Upper lobe of right lung (tissue), 1 donor: ENCODE results near the gene NGF. TPM values are rescaled to one million over a fixed set of nuclear protein-coding genes. Genes with fewer than 3 reads are reported as not detected.

ENCODE experiments used
- ATAC-seq: fragments of 200-7000 bp; cut with Tn5 transposase; one replicate; pipeline ENCODE4 v1.9.1; 2020; ENCODE audit warnings: mild to moderate bottlenecking, moderate library complexity
- DNase-seq: peaks from one replicate; pipeline ENCODE4 v3.0.0-alpha.2; 2020
- H3K27ac ChIP-seq: fragments of 200-600 bp; one replicate; pipeline ENCODE4 v1.8.0; 2022
- H3K27me3 ChIP-seq: fragments of 200-600 bp; one replicate; pipeline ENCODE4 v1.8.0; 2022; ENCODE audit warnings: mild to moderate bottlenecking
- H3K36me3 ChIP-seq: fragments of 200-600 bp; one replicate; pipeline ENCODE4 v1.8.0; 2022
- H3K4me1 ChIP-seq: fragments of 200-600 bp; one replicate; pipeline ENCODE4 v1.8.0; 2022
- H3K4me3 ChIP-seq: fragments of 200-600 bp; one replicate; pipeline ENCODE4 v1.8.0; 2022; ENCODE audit warnings: mild to moderate bottlenecking
- H3K9me3 ChIP-seq: fragments of 200-600 bp; one replicate; pipeline ENCODE4 v1.8.0; 2022
- intact Hi-C: fragments of 100-400 bp; cut with DNase I; formaldehyde crosslinking; loops from one replicate; pipeline ENCODE4 v1.11.0; 2022
- total RNA-seq: library from RNA; stranded (reverse); fragmentation: NEBNext Ultra II Directional; extraction: Animal tissue kit (Norgen Biotek cat#: 25700); gene quantifications from one replicate; pipeline ENCODE4 v1.2.1, GENCODE V29; 2021
- TF ChIP-seq, protein P1 (sequence below): fragments of 200-600 bp; IDR thresholded peaks from one replicate; pipeline ENCODE4 v1.8.0; 2022; ENCODE audit warnings: antibody characterized with exemption
- donor health status: DM: no; HTN: yes; CAD: no; lungs with severe emphysema.

NGF gene
- total RNA-seq, 1 donor from 2014 or later = 1.0 TPM

DNA sequence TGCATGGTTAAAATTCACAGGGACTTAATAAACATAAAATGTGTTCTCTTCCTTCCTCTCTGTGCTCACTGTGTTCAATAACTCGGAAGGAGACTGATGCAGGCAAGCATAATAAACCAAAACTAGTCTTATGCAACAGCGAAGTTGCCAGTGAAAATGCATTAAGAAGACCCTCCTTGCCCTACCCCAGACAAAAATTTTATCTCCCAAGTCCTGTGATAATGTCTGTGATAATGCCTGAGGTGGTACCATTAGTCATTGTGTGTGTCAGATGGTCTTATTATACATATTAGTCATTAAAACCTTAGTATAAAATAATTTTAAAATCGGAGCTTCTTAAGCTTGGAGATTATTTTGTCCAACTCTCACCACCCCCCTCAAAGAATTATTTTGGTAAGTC is 97.8 kb downstream of the NGF start:
- H3K36me3 ChIP-seq = no peaks in the 10 kb centered on the region
- no peaks in the 10 kb centered on the region for H3K27me3 ChIP-seq
- TF ChIP-seq, protein P1, sequence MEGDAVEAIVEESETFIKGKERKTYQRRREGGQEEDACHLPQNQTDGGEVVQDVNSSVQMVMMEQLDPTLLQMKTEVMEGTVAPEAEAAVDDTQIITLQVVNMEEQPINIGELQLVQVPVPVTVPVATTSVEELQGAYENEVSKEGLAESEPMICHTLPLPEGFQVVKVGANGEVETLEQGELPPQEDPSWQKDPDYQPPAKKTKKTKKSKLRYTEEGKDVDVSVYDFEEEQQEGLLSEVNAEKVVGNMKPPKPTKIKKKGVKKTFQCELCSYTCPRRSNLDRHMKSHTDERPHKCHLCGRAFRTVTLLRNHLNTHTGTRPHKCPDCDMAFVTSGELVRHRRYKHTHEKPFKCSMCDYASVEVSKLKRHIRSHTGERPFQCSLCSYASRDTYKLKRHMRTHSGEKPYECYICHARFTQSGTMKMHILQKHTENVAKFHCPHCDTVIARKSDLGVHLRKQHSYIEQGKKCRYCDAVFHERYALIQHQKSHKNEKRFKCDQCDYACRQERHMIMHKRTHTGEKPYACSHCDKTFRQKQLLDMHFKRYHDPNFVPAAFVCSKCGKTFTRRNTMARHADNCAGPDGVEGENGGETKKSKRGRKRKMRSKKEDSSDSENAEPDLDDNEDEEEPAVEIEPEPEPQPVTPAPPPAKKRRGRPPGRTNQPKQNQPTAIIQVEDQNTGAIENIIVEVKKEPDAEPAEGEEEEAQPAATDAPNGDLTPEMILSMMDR = no peak
- no peak for DNase-seq
- H3K9me3 ChIP-seq = no peaks in the 10 kb centered on the region
- ATAC-seq = no peak
- H3K4me3 ChIP-seq = no peak overlapping the region
- intact Hi-C loops = no loop called here
- H3K4me1 ChIP-seq = no peaks in the 10 kb centered on the region
- no peak overlapping the region for H3K27ac ChIP-seq

DNA sequence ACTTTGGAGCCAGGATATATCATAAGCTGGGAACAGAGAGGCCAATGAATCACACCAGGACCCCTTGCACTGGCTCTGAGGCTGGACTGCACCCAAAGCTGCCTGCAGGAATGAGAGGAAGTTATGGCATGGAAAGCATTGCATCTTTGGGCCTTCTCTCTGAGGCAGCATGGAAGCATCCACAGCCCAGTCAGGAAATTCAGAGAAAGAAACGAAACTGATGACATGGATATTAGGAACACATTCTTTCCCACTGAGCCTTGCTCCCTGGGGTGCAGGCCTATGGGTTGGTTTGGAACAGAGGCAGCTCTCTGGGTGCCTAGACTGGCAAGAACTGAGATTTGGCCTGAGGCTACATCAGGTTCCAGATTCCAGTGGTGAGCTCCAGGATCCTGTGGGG is 98.6 kb downstream of the NGF start:
- ATAC-seq = no peak
- Histone ChIP-seq H3K36me3 (no peaks in the 10 kb centered on the region), H3K9me3 (no peaks in the 10 kb centered on the region), H3K27ac (no peak overlapping the region), H3K27me3 (no peaks in the 10 kb centered on the region), H3K4me3 (no peak overlapping the region), H3K4me1 (no peaks in the 10 kb centered on the region)
- TF ChIP-seq, protein P1 = no peak
- intact Hi-C loops = no loop called here
- DNase-seq = no peak

DNA sequence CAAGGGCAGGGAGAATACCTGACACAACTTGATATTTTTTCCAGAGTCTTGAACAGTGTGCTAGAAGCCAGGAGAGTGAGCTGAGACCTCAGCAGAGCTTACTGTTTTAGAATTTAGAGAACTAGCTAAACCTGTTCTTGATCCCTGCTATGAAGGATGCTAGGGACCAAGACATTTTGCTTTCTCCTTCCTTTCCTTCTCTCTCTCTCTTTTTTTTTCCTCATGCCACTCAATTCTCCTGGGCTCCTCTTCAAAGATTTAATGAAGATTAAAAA is 99.0 kb downstream of the NGF start:
- TF ChIP-seq, protein P1 = no peak
- DNase-seq (no peak), ATAC-seq (no peak)
- Histone ChIP-seq H3K36me3 (no peaks in the 10 kb centered on the region), H3K27me3 (no peaks in the 10 kb centered on the region), H3K4me3 (no peak overlapping the region), H3K4me1 (no peaks in the 10 kb centered on the region), H3K9me3 (no peaks in the 10 kb centered on the region), H3K27ac (no peak overlapping the region)
- intact Hi-C loops = no loop called here

DNA sequence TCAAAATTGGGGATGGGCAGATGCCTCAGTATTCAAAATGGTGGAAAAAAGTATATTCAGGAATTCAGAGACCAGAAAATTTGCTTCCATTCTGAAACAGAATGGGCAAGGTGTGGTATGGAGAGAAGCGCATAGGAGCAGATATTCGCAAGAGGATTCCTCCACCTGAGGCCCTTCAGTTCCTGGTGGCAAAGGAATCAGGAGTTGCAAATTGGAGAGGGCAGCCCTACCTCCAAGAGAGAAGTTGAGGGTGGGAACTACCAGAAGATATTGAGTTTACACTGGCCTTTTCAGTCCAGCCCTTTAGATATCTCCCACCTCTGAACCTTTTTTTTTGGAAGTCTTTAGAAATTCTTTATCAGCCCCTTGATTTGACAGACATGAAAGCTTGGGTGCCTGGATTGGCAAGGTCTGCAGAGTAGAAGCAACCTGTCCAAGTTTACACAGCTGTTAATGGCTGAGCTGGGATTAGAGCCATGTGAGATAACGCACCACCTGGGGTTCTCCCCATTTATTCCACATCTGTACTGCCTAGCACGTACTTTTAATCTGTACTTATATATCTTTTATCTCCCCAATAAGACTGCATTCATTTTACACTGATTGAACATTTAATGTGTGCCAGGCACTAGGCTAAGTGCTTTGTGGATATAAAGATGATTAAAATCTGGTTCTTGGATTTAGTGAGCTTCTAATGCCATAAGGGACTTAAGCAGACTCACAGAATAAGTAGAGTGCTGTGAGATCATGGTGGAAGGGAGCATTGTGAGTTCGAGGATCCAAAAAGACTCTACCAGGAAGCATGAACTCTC is 99.5 kb downstream of the NGF start:
- Histone ChIP-seq H3K27ac (no peak overlapping the region), H3K36me3 (no peaks in the 10 kb centered on the region), H3K9me3 (no peaks in the 10 kb centered on the region), H3K27me3 (no peaks in the 10 kb centered on the region), H3K4me3 (no peak overlapping the region), H3K4me1 (no peaks in the 10 kb centered on the region)
- DNase-seq (no peak), ATAC-seq (no peak)
- TF ChIP-seq, protein P1 = no peak
- intact Hi-C loops = no loop called here

DNA sequence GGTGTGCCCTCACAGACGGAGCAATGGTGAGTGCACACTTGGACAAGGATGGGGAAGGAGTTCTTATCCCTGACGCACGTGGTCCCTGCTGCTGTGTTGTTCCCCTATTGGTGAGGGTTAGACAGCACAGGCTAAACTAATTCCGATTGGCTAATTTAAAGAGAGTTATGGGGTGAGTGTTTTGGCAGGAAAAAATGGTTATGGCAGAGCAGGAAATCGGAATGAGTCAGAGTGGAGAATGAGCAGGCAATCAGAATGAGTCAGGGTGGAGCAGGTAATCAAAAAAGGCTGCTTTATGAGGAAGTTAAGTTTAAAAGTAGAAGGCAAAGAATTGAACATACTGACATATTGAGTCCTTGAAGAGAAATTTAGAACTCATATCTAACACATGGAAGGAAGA is 100.5 kb downstream of the NGF start:
- ATAC-seq = no peak
- Histone ChIP-seq H3K27me3 (no peaks in the 10 kb centered on the region), H3K36me3 (no peaks in the 10 kb centered on the region), H3K4me1 (no peaks in the 10 kb centered on the region), H3K9me3 (no peaks in the 10 kb centered on the region), H3K4me3 (no peak overlapping the region), H3K27ac (no peak overlapping the region)
- no peak for DNase-seq
- TF ChIP-seq, protein P1 = no peak
- intact Hi-C loops = no loop called here

DNA sequence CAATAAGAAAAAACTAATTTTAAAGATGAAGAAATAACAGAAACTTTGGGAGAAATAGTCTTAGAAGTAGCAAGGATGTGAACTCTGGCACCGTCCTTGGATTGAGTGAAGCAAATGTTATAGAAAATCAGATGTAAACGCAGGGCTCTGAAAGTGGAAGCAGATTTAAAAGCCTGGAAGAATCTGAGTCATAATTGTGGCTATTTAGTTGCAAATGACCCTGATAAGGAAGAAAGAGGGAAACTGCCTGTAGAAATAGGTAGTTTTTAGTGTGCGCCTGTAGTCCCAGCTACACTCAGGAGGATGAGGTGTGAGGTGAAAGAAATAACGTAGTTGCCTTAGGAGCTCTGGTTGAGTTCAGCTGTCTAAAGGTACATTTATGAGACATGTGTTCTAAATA is 101.0 kb downstream of the NGF start:
- TF ChIP-seq, protein P1 = no peak
- ATAC-seq (no peak), DNase-seq (no peak)
- Histone ChIP-seq H3K36me3 (no peaks in the 10 kb centered on the region), H3K27ac (no peak overlapping the region), H3K27me3 (no peaks in the 10 kb centered on the region), H3K4me3 (no peak overlapping the region), H3K4me1 (no peaks in the 10 kb centered on the region), H3K9me3 (no peaks in the 10 kb centered on the region)
- intact Hi-C loops = no loop called here
